Stimulated activated CD4-positive, alpha-beta T cell treated with anti-CD3 and anti-CD28 coated beads, Interleukin-2, amount 100 ng/mL, for 4 hours (primary cell): ENCODE measurements around the gene AIMP2.
"Not testable (repeated sequence)": the region's sequence is repeated elsewhere in the genome, so short reads cannot be mapped to it uniquely, and the experiment has no call there.

ENCODE experiments used
- DNase-seq: peaks from one replicate; pipeline ENCODE4 v3.0.0-alpha.2; 2020; ENCODE audit warnings: low read depth

The AIMP2 gene

DNA sequence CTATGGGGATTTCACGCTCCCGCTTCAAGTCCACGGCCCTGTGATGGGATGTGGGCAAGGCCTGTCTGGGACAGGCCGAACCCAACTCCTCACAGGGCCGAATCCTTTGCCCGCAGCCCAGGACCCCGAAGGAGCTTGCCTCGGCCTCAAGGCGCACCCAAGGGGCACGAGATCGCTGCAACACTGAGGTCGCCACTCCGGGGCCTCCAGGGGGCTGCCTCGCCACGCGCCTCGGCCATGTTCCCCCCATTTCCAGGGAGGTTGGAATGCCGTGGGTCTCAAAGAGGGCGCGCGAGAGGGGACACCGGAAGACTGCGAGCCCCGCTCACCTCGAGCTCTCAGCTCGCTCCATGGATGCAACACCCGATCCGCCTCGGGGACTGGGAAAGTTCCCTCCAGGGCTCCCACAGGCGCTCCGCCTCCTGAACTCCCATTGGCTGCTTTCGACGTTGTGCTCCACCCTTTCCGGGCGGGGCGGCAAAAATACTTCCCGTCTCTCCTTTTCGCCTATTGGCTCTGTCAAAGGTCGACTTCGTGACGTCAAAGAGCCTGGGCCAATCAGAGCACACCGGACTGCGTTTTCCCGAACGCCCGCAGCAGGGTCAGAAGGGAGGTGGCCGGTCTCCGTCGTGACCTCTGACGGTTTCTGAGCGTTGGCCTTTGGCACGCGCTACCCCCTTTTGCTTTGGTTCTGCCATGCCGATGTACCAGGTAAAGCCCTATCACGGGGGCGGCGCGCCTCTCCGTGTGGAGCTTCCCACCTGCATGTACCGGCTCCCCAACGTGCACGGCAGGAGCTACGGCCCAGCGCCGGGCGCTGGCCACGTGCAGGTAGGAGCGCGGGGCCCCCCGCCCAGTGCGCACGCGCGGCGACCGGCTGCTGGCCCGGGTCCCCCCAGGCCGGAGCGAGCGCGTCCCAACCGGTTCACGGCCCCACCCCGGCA, at the start of gene AIMP2, which contains the start of gene PMS2:
Gene AIMP2 (plus strand): TSS at position 605 of the 944 bp plus-strand sequence. CDS start 92 bp downstream, at position 697.
Gene PMS2 (minus strand): TSS at position 382 of the 944 bp plus-strand sequence. CDS start 30 bp downstream, at position 352.
- DNase-seq = peak; percentile 97

DNA sequence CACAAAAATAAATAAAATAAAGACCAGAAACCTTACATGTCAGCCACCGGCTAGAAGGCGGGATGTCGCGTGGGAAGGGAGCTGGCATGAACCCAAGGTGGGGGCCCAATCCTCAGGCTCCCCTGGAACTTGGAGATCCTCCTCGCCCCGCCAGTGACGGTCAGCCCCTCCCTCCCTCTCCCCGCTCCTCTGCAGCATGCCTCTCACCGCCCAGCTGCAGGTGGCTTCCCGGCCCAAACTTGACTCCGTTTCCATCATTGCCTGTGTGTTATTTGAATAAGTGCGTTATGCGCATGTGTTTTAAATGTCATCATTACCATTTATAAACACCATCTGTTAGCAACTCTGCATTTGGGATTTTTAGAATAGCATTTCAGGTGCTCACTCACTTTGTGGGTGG, 45.9 kb upstream of the AIMP2 start:
- DNase-seq = not testable (repeated sequence)

DNA sequence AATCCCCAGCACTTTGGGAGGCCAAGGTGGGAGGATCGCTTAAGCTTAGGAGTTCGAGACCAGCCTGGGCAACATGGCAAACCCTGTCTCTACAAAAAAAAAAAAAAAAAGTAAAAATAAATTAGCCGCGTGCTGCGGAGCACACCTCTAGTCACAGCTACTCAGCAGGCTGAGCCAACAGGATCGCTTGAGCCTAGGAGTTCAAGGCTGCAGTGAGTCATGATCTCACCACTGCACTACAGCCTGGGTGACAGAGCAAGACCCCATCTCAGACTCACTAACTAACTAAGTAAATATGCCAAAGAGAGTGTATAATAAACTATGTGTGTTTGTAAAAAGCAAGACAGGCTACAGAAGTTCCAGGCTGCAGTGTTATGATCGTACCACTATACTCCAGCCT, 45.3 kb upstream of the AIMP2 start:
- DNase-seq = not testable (repeated sequence)

DNA sequence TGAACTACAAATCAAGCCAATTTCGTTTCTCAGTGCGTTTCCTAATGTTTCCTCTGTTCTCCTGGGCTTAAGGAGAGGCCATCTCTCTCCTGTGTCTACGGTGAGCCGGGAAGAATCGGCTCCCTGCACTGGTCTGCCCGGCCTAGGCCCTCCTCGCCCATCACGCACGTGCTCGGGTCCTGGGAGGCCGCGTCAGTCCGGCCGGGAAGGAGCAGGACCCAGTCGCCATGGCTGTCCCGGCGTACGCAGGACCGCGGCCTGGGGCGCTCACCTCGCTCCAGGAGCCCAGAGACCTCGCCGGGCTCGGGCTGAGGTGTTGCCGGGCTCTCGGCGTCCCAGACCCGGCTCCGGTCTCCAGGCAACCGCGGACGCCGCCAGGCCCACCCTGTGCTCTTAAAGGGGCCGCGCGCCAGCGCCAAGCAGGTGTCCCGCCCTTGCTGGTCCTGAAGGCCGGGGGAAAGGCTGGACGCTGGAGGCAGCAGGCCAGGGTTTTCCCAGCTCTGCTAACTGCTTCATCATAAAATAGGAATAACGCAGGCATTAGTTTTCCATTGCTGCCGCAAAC, 38.6 kb upstream of the AIMP2 start, which contains the start of gene RSPH10B:
Gene RSPH10B (minus strand): TSS at position 343 of the 565 bp plus-strand sequence. CDS start 3,573 bp downstream, outside the sequence.
- DNase-seq = not testable (repeated sequence)

DNA sequence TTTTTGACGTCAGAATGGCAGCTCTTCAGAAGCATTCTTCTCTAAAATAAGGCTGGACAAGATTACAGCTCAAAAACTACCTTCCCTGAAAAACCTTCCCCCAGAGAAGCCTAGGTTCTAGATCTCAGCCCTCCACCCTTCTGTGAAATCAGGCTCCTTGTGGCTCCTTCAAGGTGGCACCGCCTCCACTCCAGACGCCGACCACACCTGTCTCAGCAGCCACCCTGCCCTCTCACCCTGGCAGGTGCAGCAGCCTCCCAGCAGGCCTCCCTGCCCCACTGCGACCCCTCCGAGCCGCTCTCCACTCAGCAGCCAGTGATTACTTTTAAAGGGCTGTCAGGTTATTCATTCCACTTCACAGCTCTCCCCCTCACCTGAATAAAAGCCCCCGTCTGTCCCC, 35.5 kb upstream of the AIMP2 start:
- not testable (repeated sequence) for DNase-seq

DNA sequence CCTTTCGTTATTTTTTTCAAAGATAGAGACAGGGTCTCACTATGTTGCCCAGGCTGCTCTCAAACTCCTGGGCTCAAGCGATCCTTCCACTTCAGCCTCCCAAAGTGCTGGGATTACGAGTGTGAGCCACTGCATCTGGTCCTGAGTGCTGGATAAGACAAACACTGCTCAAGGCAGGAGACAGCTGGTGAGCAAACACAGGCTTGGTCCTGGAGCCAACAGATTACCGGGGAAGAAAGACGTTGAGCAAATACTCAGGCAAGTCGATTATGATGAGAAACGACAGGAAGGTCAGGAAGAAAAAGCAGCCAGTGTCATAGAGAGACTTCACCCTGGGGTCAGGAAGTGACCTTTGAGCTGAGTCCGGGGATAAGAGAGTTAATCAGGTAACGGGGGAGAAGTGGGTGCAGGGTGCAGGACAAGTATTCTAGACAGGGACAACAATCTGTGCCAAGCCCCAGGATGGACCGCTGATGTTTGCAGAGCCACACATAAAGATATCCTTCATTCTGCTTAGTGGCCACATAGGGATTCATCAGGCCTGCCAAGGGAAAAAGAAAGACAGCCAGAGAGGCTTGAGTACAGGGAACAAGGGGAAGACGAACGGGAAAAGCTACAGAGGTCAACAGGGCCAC, 29.3 kb upstream of the AIMP2 start:
- not testable (repeated sequence) for DNase-seq

DNA sequence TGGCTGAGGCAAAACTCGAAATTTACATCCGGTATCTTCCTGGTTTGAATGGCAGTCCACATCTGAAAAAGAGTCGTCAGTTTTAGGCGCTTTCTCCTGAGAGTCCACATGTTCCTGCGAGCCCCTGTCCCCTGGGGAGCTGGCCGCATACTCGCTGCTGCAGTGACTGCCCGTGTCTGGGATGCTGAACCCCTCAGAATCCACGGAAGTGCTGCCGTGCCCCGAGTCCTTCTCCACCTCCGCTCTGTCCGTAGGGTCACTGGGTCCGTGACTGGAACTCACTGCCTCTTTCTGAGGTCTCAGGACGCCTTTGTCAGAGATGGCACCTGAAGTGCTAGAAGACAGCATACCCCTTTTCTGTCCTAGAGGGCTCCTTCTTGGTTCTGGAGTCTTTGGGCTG, 22.0 kb upstream of the AIMP2 start:
- DNase-seq = not testable (repeated sequence)

DNA sequence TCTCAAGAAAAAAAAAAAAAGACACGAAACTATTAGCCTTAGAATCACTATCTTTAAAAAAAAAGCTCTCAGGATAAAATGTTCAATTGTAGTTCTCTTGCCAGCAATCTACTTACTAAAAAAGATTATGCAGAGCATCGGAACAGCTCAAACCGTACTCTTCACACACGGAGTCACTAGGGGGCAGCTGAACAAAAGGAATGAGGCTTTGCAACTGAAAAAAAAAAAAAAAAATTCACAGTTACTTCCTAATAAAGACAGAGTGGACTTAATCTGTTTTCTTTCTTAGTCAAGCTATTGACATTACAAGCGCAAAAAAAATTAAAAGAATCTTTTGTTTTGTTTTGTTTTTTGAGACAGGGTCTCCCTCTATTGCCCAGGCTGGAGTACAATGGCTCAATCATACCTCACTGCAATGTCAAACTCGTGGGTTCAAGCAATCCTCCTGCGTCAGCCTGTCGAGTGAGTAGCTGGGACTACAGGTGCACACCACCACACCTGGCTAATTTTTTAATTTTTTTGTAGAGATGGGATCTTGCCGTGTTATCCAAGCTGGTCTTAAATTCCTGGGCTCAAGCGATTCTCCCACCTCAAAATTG, 11.8 kb upstream of the AIMP2 start:
- DNase-seq = peak; percentile 41

DNA sequence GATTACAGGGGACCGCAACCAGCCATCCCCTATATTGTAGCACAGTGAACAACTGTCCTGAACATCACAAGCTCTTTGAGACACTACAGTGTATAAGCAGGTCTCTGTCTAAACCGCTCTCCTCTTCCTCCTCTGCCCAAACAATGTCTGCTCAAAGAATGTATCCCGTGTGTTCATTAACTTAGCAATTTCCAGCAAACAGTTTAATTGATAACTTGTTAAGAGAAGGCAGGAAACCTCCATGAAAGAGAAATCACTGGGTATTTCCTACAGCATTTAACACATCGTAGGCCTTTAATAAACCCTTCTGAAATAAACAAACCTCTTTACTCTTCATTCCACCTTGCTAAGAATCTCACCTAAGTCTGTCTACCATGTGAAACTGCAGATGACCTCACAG, 1.7 kb upstream of the AIMP2 start:
- DNase-seq = no peak

DNA sequence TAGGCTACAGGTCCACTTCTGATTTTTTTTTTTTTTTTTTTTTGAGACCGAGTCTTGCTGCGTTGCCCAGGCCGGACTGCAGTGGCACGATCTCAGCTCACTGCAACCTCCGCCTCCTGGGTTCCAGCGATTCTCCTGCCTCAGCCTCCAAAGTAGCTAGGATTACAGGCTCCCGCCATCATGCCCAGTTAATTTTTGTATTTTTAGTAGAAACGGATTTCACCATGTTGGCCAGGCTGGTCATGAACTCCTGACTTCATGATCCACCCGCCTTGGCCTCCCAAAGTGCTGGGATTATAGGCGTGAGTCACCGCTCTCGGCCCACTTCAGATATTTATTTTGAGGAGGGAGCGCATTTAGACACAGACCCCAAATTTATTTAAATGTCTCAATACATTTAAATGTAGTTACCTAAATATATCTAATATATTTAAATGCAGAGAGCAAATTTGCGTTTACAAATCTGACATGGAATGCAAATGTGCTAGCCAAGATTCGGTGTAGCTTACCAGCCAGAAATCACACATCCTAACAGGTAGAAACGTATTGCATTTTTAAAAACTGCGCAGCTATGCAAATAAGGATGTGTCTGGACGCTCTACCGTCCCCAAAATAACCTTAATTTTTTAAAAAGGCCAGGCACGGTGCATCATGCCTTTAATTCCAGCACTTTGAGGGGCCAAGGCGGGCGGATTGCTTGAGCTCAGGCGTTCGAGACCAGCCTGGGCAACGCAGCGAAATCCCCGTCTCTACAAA, 1.1 kb upstream of the AIMP2 start:
- not testable (repeated sequence) for DNase-seq

DNA sequence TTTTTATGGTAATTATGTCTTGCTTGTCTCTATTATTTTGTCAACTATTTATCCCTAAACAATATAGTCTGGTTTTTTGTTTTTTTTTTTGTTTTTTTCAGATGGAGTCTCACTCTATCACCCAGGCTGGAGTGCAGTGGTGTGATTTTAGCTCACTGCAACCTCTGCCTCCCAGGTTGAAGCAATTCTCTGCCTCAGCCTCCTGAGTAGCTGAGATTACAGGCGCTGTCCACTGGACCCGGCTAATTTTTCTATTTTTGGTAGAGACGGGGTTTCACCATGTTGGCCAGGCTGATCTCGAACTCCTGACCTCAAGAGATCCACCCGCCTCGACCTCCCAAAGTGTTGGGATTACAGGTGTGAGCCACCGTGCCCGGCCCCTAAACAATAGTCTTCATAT, 1.3 kb downstream of the AIMP2 start:
- not testable (repeated sequence) for DNase-seq

DNA sequence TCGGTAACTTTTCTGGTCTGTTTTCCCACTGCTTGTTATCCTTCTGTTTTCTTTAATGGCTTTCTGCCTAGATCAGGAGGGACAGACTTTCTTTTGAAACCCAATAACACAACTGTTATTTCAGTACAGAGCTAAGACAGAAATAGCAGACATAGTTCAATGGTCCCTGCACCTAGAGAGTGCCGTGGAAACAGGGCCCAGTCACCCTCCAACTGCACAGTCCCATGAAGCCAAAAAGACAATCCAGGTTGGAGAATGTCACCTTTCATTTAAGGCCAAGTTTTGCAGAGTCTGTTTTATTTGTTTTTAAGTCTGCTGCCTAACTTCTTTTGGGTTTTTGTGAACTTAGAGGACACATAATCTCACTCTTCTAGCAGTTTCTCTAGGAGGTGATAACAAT, 2.5 kb downstream of the AIMP2 start:
- DNase-seq = no peak

DNA sequence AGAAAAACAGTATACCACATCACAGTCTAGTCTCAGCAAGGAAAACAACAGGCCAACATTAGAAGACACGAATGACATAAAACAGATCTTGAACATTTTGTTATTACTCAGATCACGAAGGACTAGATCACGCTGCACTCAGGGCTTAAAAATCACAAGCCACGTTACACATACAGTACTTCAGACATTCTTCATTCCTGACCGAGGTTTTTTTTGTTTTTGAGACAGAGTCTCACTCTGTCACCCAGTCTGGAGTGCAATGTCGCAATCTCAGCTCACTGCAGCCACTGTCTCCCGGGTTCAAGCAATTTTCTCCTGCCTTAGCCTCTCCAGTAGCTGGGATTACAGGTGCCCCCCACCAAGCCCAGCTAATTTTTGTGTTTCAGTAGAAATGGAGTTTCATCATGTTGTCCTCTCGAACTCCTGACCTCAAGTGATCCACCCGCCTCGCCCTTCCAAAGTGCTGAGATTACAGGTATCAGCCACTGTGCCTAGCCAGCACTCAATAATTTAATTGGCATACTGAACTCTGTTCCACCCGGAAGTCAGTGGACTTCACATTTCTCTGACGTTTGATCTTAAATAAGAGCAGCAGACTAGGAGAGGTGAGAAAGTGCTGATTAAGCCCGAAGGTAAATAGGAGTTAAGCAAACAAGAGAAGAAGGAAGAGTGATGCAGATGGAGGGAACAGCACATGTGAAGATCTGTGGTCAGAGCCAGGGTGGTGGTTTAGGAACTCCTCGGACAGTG, 3.5 kb downstream of the AIMP2 start:
- DNase-seq = no peak

DNA sequence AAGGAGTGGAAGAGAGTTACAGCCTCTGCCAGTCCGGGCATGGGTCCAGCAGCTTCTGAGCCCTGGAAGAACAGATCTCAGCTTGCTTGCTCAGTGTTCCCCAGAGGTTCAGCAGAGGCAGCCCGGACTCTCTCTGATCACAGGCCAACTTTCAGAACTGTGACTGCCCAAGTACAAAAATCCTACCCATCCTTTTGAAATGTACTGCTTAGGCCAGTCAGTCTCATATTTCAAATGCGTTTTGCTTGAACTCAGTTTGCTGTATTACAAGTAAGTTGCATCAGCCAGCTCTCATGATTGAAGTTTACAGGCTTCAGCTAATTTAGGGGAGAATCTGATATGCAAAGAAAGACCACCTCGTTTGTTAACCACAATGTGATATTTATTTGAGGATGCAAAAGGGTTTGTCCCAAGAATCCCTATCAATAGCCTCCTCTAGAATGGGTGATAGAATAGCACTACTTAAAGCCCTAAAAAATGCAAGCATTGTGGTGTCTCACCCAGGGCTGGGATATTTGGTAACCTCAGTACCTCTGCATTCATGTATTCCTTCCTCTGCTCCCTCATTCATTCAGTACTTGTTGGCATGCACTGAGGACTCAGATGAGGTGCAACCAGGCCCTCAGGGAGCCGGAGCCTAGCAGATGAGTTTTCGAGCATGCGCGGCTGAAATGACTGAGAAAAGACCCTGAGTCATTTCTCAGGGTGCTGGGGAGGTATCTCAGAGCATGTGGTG, 7.0 kb downstream of the AIMP2 start:
- DNase-seq = no peak

DNA sequence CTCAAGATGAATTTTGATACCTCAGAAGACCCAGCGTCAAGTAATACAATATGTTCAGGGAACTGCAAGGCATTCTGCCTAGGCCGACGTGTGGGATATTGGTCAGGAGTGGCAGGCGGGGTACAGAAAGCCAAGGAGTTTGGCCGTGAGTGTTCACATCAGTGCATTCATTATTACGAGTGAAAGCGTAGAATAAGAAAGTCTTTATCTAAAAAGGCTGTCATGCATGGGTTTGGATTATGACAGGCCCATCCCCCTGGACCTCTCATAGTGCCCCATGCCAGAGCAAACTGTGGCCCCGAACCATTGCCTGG, 7.5 kb downstream of the AIMP2 start:
- no peak for DNase-seq

DNA sequence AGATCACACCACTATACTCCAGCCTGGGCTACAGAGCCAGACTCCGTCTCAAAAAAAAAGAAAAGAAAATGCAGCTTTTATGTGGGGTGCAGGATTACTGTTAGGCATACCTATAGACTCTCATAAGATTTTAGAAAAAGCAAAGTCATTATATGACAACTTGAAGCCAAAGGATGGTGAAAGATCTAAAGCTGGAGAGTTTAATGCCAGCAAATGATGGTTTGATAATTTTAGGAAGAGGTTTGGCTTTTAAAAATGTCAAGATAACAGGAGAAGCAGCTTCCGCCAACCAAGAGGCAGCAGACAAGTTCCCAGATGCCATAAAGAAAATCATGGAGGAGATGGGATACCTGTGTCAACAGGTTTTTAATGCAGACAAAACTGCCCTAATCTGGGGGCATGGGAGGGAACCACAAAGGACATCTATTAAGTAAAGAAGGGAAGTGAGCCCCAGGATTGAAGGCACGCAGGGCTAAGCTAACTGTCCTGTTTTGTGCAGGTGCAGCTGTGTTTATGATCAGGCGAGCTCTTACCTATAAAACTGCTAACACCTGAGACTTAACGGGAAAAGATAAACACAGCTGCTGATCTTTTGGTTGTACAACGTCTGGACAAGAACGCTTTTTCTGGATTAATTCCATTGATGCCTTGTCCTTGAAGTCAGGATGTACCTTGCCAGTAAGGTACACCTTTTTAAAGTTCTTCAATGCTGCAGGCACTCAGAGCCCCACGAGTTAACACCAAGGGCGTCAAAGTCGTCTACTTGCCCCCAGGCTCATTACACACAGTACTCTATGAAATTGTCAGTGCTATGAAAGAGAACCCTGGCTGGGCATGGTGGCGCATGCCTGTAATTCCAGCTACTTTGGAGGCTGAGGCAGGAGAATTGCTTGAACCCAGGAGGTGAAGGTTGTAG, 11.6 kb downstream of the AIMP2 start:
- no peak for DNase-seq

DNA sequence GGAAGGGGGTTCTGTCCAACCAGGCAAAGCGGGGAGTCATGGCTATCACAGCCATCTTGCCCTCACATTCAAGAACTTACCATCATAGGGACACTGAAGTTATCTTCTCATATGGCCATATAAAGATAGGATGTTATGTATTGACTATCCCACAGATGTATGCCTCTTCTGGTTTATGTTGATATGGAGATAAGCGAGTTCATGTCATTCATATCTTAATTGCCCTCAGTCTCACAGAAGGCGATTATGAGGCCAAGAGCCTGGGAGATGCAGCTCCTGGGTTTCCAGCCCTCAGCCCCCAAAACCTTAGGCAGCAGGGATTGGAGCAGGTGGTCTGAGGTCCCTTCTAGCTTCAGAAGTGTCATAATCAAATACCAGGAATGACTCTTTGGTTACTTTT, 13.6 kb downstream of the AIMP2 start:
- DNase-seq = no peak

DNA sequence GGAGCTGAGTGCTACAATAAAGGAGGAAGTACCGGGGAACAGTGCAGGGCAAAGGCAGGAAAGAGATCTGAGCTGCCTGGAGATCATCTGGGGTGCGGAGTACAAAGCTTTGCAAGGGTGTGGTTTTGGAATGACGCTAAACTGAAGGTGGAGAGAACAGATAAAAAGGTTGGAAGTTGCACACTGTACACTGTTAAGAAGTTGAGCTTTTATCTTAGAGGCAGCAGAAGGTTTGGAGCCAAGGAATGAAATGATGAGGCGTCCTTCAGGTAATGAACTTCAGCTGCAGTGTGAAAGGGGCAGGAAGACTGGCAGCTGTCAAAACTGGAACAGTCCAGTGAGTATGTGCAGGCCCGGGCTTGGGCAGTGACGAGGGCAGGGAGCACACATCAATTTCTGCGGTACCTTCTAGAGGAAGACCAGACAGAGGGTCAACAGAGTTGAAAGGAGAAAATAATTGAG, 14.9 kb downstream of the AIMP2 start:
- no peak for DNase-seq
